Jurkat, Clone E6-1 (cell line): ENCODE measurements around the gene COBL.

Source experiments
- DNase-seq: peaks from one replicate; pipeline ENCODE4 v3.0.0-alpha.2; 2011; ENCODE audit warnings: low read depth, low spot score
- H3K4me3 ChIP-seq: 2 replicates; pipeline ENCODE4 v1.5.1; 2011; ENCODE audit warnings: mild to moderate bottlenecking, low read length, control low read depth, moderate library complexity

Gene COBL

DNA sequence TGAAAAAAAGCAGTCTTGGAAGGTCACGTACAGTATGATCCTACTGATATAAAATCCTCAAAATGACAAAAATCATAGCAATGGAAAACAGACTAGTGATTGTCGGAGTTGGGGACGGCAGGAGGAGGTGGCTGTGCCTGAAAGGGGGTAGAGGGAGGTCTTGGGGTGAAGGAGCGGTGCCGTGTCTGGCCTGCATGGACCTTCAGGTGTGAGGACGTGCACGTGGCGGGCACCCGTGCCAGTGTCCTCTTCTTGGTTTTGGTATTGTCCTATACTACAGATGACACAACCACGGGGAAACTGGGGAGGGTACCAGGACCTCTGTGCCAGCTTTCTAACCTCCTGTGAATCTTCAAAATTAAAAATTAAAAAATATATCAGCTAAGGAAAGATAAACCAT lies 73.0 kb downstream of the COBL start:
- no peak for DNase-seq

DNA sequence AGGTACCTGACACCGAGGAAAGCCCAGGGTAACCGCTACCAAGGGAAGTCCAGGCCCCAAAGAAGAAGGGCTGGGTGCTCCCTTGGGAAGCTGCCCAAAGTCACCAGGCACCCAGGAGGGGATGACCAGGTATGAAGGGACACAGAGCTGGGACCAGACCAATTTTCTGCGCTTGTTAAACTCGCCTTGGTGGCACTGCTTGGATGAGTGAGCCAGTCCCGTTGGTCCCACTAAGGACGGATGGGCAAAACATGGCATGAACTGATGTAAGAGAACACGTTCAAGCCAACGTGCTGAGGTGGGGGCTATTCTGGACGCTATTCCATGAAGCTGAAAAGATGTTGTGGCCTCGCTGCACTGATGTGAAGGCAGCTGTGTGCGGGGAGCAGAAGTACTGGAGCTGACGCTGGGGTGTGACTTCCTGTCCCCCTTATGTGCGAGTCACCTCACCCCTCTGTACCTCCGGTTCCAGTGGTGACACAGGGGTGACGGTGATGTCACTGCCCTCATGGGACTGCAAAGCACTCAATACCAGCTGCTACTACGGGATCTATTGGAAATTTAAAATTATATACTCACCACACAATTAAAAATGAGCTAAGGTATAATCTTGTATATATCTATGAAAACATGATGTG lies 73.6 kb downstream of the COBL start:
- H3K4me3 ChIP-seq, result no peak overlapping the region
- DNase-seq, result no peak

More for the DNA sequence above, 73.0 kb downstream of the COBL start:
- no peak overlapping the region for H3K4me3 ChIP-seq

DNA sequence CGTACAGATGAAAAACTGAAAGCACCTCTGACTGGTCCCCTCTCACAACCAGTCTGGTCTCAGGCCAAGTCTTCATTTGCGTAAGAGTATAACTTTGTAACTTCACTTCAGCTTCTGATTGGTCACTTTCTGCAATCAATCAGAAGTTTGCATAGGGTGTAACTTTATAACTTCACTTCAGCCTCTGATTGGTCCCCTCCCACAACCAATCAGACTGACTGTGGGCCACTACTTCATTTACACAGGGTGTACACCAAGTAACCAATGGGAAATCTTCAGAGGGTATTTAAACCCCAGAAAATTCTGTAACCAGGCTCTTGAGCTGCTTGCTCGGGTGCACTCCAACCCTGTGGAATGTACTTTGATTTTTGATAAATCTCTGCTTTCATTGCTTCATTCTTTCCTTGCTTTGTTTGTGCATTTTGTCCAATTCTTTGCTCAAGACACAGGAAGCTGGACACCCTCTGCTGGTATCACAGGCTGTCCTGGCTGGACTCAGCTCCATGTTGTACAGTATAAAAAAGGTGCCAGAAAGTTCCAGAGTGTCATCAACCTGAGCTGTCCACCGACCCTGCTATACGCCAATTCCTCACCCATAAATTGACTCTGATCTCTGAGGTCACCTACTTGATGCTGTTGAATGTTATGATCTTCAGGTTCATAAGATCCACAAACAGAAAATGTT lies 74.5 kb downstream of the COBL start:
- H3K4me3 ChIP-seq, result no peak overlapping the region
- DNase-seq, result no peak

DNA sequence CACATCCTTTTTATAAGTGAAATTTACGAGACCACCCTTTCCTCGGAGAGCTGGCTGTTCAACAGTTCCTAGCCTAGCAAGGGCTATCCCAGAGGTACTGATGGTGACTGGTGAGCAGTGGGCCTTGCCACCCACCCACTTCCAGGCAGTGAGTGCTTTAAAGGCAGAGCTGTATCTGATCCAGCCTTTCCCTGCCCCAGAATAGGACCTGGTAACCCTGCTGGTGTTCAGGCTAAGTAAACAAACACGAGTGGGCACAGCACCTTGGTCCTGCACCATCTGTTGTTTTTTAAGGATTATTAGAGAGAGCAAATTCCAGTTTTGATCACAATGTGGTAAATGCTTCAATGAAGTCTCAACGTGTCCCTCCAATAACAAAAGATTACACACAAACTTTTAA lies 75.7 kb downstream of the COBL start:
- no peak overlapping the region for H3K4me3 ChIP-seq
- DNase-seq, result no peak

DNA sequence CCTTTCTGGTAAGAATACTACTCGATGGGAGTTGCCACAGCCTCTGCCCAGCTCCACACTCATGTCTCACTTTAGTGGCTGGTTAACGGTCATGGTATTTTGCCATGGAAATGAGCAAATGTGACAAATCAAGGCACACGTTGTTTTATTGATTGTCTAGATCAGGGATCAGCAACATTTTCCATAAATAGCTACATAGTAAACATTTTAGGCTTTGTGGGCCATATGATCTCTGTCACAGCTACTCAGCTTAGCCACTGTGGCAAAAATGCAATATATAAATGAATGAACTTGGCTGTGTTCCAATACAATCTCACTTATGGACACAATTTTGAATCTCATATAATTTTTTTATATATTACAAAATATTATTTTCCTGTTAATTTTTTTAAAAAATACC lies 76.9 kb downstream of the COBL start:
- no peak for DNase-seq
- no peak overlapping the region for H3K4me3 ChIP-seq

DNA sequence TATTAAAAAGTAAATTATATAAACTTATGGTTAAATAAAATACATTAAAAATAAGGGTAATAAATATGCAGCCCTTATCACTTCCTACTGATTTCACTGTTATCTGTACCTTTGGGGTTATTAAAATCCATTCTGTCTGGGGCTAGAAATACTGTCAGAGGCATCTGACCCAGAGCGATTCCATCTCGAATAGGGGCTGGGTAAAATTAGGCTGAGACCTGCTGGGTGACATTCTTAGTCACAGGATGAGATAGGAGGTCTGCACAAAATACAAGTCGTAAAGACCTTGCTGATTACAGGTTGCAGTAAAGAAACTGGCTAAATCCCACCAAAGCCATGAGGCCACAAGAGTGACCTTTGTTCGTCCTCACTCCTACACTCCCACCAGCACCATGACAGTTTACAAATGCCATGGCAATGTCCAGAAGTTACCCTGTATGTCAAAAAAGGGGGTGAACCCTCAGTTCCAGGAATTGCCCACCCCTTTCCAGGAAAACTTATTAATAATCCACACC lies 77.6 kb downstream of the COBL start:
- DNase-seq, result no peak
- H3K4me3 ChIP-seq, result no peak overlapping the region

DNA sequence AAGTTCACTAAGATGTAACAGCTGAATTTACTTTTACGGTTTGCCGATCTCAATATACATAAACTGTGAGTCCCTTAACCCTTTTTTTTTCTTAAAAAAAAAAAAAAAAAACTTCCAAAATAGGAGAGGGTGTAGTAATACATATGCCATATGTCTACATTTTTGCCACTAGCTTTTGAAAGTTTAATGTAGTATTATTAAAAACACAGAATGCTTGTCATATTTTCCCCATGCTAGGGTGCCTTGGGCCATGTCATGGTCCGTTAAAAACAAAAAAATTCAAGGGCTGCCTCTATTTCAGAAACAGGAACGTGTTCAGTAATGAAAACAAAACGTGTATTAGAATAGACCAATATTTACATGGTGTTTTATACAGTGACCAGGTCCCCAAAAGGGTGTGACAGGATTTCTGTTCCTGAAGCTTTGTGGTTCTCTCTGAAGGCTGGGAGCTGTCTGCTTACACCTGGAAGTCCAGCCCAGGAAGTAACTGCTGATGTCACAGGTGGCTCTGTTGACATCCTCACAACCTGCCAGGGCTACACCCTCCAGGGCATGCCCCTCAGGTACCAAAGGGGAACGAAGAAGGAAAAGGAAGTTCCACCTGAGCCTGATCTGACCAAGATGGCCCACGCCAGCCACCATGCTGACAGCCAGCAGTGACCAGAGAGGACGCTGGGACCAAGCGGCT lies 79.0 kb downstream of the COBL start:
- H3K4me3 ChIP-seq, result no peak overlapping the region
- DNase-seq, result no peak

DNA sequence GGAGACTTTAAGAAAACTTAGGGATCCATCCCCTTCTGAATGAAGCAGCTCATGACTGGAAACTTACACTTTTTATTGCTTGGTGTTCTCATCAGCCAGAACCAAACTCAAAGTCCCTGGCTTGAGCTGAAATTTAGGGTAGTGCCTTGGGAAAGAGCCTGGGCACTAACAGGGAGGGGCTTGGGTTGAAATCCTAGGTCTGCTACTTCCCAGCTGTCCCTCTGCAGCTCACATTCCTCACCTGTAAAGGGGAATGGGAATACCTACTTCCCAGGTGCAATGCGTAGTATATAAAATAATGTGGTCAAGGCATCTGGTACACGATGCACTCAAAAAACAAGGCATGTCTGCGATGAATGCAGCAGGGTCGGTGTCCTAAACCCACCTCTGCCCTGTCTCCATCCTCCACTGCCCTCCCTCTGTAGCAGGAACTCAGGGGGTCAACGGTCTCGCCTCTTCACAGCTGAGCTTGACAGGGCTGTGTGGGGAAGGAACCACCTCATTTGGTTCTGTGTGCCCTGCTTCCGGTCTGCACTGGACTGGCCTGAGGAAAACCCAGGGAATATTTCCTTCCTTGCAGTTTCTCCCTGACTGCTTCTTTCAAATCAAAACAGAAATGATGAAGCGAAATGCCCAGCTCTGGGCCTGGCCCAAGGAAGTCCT lies 80.0 kb downstream of the COBL start:
- H3K4me3 ChIP-seq, result no peak overlapping the region

DNA sequence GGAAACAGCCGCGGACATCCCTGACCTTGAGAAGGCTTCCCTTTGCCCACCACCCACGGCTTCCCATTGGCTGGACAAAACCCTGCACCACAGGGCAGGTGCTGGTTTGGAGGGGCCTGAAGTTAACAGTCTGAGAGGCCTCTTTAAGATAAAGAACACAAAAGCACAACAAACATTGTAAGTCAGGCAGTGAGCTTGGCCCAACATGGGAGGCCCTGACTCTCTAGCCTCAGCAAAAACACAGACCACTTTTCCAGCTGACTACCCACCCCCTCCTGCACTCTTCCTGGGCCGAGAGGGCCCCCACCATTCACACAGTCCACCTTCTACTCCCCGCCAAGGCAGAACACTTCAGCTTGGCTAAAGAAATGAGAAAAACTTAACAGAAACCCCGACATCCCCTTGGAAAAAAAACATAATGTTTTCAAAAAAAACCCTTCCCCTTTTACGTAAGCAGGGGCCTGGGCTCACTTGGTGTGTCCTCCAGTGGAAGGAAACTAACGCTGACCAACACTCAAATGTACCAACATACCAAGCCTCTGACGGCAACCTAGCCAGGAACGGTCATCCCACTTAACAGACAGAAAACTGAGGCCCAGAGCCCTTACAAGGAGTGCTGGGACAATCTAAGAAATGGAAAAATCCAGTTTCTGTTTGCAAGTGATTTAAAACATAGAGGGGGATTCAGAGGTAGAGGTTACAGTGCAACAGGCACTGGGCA lies 80.9 kb downstream of the COBL start:
- no peak overlapping the region for H3K4me3 ChIP-seq

More for the DNA sequence above, 80.0 kb downstream of the COBL start:
- no peak for DNase-seq

DNA sequence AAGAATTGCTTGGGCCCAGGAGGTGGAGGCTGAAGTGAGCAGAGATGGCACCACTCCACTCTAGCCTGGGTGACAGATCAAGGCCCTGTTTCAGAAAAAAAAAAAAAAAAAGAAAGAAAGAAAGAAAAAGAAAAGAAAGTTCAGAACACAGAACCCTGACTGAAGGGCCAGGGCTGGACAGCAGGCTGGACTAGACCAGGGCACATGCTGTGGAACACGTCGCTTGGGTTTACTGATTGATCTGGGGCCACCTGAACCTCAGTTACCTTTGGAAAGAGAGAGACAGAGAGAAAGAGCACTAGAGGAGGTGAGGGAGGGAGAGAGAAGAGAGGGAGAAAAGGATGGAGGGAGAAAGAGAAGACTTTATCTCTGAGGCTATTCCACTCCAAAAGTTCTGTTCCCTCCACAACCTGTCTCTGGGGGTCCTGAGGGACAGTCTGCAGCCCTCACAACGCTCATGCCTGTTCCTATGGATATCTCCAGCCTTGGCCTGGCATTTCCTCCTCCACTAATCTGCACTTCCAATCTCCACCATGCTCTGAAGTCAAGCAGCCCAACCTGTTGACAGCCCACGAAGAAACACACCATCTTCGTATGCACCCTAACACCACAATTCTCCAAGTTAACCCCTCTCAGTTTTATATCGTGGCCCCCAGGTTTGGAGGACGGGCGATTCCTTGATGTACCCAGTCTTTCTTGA lies 81.8 kb downstream of the COBL start:
- H3K4me3 ChIP-seq, result no peak overlapping the region
- no peak for DNase-seq

More for the DNA sequence above, 80.9 kb downstream of the COBL start:
- DNase-seq, result no peak

DNA sequence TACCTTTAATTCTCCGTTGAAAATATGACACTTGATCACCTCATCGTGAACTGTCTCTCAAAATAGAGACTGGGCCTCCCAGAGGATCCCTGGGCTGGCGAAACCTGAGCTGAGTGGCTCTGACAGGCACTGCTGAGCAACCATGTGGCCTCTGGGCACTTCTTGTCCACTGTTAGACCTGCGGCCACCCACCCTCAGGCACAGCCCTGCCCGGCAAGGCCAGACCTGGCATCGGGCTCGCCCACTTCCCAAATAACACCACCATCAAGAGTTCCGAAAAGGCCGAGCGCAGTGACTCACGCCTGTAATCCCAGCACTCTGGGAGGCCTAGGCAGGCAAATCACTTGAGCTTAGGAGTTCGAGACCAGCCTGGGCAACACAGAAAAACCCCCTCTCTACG lies 82.5 kb downstream of the COBL start:
- no peak for DNase-seq
- H3K4me3 ChIP-seq, result no peak overlapping the region

DNA sequence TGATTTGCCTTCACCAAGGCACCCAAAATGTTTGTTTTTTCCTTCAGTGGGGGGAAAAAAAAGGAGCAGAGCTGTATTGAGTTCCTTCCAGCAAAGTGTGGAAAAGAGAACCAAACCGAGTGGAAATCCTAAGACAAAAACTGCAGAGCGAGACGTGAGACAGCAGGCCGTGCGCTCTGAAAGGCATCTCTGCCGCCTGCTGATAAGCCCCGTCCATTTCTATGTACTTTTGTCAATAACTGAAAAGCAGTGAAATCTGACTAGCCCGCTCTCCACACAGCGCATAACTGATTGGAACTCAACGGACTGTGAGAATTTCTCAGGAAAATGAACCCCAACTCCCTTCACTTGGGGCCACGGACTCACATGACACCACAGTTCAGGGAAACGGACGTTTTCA lies 83.2 kb downstream of the COBL start:
- DNase-seq, result no peak
- no peak overlapping the region for H3K4me3 ChIP-seq

DNA sequence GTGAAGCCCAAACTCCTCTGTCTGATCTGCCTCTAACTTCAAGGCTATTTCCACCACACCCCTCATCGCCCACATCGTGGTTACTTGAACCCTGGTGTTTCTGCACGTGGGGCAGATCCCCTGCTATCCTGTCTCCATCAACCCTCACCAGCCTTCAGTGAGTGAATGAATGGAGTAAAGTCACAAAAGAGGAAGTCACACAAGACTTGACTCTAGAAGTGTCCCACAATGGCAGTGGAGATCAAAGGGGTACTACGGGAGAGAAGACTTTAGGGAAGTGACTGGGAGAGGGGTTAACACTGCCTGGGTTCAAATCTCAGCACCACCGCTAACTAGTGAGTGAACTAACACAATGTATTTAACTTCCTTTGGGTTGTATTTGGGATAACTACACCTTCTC lies 85.9 kb downstream of the COBL start:
- no peak overlapping the region for H3K4me3 ChIP-seq
- no peak for DNase-seq

DNA sequence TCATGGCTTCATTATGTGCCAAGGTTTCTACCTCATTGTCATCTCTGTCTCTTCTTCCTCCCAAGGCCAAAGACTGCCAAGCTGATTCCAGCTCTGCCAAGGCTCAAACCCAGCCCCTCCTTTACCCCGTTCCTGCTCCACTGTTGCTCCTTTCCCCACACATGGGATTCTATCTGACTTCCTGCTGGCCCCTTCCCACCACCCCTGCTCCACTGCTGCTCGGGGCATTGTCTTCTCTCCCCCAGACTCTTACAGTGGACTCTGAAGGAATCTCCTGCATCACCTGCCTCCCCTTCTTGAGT lies 86.3 kb downstream of the COBL start:
- no peak overlapping the region for H3K4me3 ChIP-seq
- DNase-seq, result no peak

DNA sequence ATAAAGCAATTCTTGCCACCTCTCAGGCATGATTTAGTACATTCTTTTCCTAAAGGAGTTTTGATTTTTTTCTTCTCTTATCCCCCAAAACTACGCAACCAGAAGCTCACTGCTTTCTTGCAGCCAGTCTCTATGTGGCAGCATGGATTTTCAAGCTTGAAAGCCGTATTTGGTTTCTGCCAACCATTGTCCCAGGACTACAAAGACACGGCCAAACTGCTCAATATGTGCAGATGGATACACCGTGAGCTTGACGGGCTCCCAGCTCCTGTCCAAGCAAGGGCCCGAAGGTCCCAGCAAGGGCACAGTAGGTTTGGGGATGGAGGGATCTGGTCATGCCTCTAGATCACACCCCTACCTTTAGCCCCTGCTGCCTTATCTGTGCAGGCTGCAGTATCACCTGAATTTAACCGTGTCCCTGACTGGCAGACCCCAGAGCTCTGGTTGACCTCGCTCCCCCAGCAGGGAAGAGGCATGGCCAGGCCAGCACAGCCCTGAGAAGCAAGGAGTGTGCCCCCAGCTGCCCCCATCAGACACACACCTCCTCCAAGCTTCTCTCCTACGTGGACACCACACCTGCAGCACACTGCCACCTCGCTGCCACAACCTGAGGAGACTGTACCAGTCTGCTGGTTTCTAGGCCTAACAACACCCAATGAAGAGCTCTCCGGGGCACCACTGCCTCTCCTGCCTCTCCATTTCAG lies 86.8 kb downstream of the COBL start:
- H3K4me3 ChIP-seq, result no peak overlapping the region
- no peak for DNase-seq

DNA sequence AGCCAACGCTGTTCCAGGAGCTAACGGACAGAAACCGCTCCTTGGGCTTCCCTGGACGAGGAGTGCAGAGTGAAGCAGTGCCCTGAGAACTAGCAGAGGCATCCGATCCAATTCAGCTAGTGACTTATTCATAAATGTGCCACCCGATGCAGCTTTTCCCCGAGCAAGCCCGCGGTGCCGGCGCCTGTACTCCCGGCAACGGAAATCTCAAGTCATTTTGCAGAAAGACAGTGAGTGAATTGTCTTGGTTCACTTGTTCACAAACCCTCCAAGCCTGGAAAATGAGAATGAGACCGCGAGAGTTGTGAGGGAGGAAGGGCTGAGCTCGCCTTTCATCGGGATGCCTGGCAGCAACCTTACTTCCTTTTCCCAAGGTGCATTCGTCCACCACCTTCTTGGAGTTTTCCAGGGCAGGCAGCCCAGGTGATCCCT lies 87.5 kb downstream of the COBL start:
- DNase-seq, result no peak
- H3K4me3 ChIP-seq, result no peak overlapping the region

DNA sequence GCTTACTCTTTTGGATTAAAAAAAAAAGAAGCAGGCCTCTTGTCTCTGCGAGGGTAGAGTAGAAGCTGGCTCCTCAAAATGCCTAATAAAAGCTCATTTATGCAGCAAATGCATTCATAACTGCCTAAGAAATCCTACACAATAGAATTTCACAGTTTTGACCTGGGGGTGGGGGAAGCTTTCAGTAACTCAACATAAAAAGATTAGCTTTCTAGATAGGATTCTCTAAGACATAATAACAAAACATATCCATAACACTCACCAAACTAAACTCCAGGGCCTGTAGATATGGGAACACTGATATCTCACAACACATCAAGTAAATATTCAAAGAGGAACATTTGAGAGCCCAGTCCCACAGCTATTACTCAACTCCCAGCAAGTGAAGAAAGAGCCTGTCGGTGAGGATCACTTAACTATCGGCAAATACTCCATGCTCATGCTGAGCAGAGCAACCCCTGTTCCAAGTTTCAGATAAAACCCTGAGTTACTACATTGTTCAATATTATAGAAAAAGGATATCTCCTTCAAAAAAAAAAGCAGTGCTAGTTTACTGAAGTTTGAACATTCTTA lies 88.1 kb downstream of the COBL start:
- DNase-seq, result no peak
- H3K4me3 ChIP-seq, result no peak overlapping the region

DNA sequence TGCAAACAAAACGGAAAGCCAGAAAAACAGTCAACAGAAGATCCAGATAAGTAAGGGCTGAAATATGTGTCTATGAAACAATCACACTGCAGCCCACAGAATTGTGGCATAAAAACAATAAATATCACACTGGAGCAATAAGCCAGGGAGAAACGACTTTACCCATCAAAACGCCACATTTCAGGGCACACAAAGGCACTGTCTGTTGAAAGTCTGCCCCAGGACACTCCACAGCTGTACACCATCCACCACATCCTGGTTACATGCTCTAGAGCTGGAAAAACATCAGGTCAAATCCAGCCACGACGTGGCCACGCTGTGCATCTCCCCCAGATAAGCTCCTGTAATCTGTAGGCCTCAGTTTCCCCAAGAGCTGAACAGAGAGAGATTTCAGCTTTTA lies 88.7 kb downstream of the COBL start:
- H3K4me3 ChIP-seq, result no peak overlapping the region
- no peak for DNase-seq
